ENCODE measurements around the gene CALHM1.

Gene CALHM1

GRCh38 chr10:103451091-103451813 lies 7.4 kb downstream of the CALHM1 start:
- Histone ChIP-seq H3K36me3 (ENCODE audit: control insufficient read depth, insufficient read depth, low read length) (no peaks in the 10 kb centered on the region), H3K4me3 (ENCODE audit: low read depth, low read length) (peak overlapping the region; percentile 39), H3K4me1 (ENCODE audit: control insufficient read depth, insufficient read depth, low read length) (peaks cover 8% of the 10 kb centered on the region), H3K9me3 (ENCODE audit: control insufficient read depth, insufficient read depth, low read length) (no peaks in the 10 kb centered on the region), H3K27me3 (ENCODE audit: control insufficient read depth, insufficient read depth, low read length) (no peaks in the 10 kb centered on the region), H3K9ac (ENCODE audit: low read depth, low read length) (peak overlapping the region; percentile 47)

- no peaks in the 10 kb centered on the region for H3K9me3 ChIP-seq (ENCODE audit: control insufficient read depth, insufficient read depth, low read length)
- H3K9ac ChIP-seq (ENCODE audit: low read depth, low read length): no peak overlapping the region
- no peak overlapping the region for H3K4me3 ChIP-seq (ENCODE audit: low read depth, low read length)
- H3K4me1 ChIP-seq (ENCODE audit: control insufficient read depth, insufficient read depth, low read length): peaks cover 8% of the 10 kb centered on the region
- H3K36me3 ChIP-seq (ENCODE audit: control insufficient read depth, insufficient read depth, low read length): peaks cover 10% of the 10 kb centered on the region
- no peaks in the 10 kb centered on the region for H3K27me3 ChIP-seq (ENCODE audit: control insufficient read depth, insufficient read depth, low read length)
Measured at GRCh38 chr10:103450201-103450695, 8.5 kb downstream of the CALHM1 start.

- H3K36me3 ChIP-seq (ENCODE audit: control insufficient read depth, insufficient read depth, low read length): peaks cover 17% of the 10 kb centered on the region
- peaks cover 8% of the 10 kb centered on the region for H3K4me1 ChIP-seq (ENCODE audit: control insufficient read depth, insufficient read depth, low read length)
- H3K9me3 ChIP-seq (ENCODE audit: control insufficient read depth, insufficient read depth, low read length): no peaks in the 10 kb centered on the region
- H3K4me3 ChIP-seq (ENCODE audit: low read depth, low read length): no peak overlapping the region
- no peak overlapping the region for H3K9ac ChIP-seq (ENCODE audit: low read depth, low read length)
- H3K27me3 ChIP-seq (ENCODE audit: control insufficient read depth, insufficient read depth, low read length): no peaks in the 10 kb centered on the region
Measured at GRCh38 chr10:103449208-103450144, 9.2 kb downstream of the CALHM1 start.

GRCh38 chr10:103448746-103449145 lies 10.0 kb downstream of the CALHM1 start:
- no peaks in the 10 kb centered on the region for H3K27me3 ChIP-seq (ENCODE audit: control insufficient read depth, insufficient read depth, low read length)
- no peak overlapping the region for H3K9ac ChIP-seq (ENCODE audit: low read depth, low read length)
- H3K4me1 ChIP-seq (ENCODE audit: control insufficient read depth, insufficient read depth, low read length): peaks cover 8% of the 10 kb centered on the region
- H3K9me3 ChIP-seq (ENCODE audit: control insufficient read depth, insufficient read depth, low read length): no peaks in the 10 kb centered on the region
- peaks cover 25% of the 10 kb centered on the region for H3K36me3 ChIP-seq (ENCODE audit: control insufficient read depth, insufficient read depth, low read length)
- no peak overlapping the region for H3K4me3 ChIP-seq (ENCODE audit: low read depth, low read length)

GRCh38 chr10:103447187-103447586 lies 11.5 kb downstream of the CALHM1 start:
- Histone ChIP-seq H3K27me3 (ENCODE audit: control insufficient read depth, insufficient read depth, low read length) (no peaks in the 10 kb centered on the region), H3K4me3 (ENCODE audit: low read depth, low read length) (no peak overlapping the region), H3K4me1 (ENCODE audit: control insufficient read depth, insufficient read depth, low read length) (peaks cover 4% of the 10 kb centered on the region), H3K36me3 (ENCODE audit: control insufficient read depth, insufficient read depth, low read length) (peaks cover 40% of the 10 kb centered on the region), H3K9ac (ENCODE audit: low read depth, low read length) (no peak overlapping the region), H3K9me3 (ENCODE audit: control insufficient read depth, insufficient read depth, low read length) (no peaks in the 10 kb centered on the region)

GRCh38 chr10:103445767-103446567 lies 12.7 kb downstream of the CALHM1 start:
- H3K36me3 ChIP-seq (ENCODE audit: control insufficient read depth, insufficient read depth, low read length): peaks cover 52% of the 10 kb centered on the region
- H3K9ac ChIP-seq (ENCODE audit: low read depth, low read length): no peak overlapping the region
- no peaks in the 10 kb centered on the region for H3K9me3 ChIP-seq (ENCODE audit: control insufficient read depth, insufficient read depth, low read length)
- H3K27me3 ChIP-seq (ENCODE audit: control insufficient read depth, insufficient read depth, low read length): no peaks in the 10 kb centered on the region
- peaks cover 2% of the 10 kb centered on the region for H3K4me1 ChIP-seq (ENCODE audit: control insufficient read depth, insufficient read depth, low read length)
- H3K4me3 ChIP-seq (ENCODE audit: low read depth, low read length): no peak overlapping the region

GRCh38 chr10:103445366-103445765 lies 13.3 kb downstream of the CALHM1 start:
- H3K36me3 ChIP-seq (ENCODE audit: control insufficient read depth, insufficient read depth, low read length): peaks cover 56% of the 10 kb centered on the region

GRCh38 chr10:103444478-103444877 lies 14.2 kb downstream of the CALHM1 start:
- H3K4me3 ChIP-seq (ENCODE audit: low read depth, low read length): no peak overlapping the region
- no peaks in the 10 kb centered on the region for H3K4me1 ChIP-seq (ENCODE audit: control insufficient read depth, insufficient read depth, low read length)
- H3K9ac ChIP-seq (ENCODE audit: low read depth, low read length): no peak overlapping the region
- H3K27me3 ChIP-seq (ENCODE audit: control insufficient read depth, insufficient read depth, low read length): no peaks in the 10 kb centered on the region
- no peaks in the 10 kb centered on the region for H3K9me3 ChIP-seq (ENCODE audit: control insufficient read depth, insufficient read depth, low read length)
- H3K36me3 ChIP-seq (ENCODE audit: control insufficient read depth, insufficient read depth, low read length): peaks cover 62% of the 10 kb centered on the region

More at GRCh38 chr10:103445366-103445765, 13.3 kb downstream of the CALHM1 start:
- Histone ChIP-seq H3K9ac (ENCODE audit: low read depth, low read length) (no peak overlapping the region), H3K4me3 (ENCODE audit: low read depth, low read length) (no peak overlapping the region), H3K27me3 (ENCODE audit: control insufficient read depth, insufficient read depth, low read length) (no peaks in the 10 kb centered on the region), H3K4me1 (ENCODE audit: control insufficient read depth, insufficient read depth, low read length) (no peaks in the 10 kb centered on the region), H3K9me3 (ENCODE audit: control insufficient read depth, insufficient read depth, low read length) (no peaks in the 10 kb centered on the region)

- H3K9ac ChIP-seq (ENCODE audit: low read depth, low read length): no peak overlapping the region
- no peaks in the 10 kb centered on the region for H3K4me1 ChIP-seq (ENCODE audit: control insufficient read depth, insufficient read depth, low read length)
- H3K9me3 ChIP-seq (ENCODE audit: control insufficient read depth, insufficient read depth, low read length): no peaks in the 10 kb centered on the region
- H3K27me3 ChIP-seq (ENCODE audit: control insufficient read depth, insufficient read depth, low read length): no peaks in the 10 kb centered on the region
- peaks cover 70% of the 10 kb centered on the region for H3K36me3 ChIP-seq (ENCODE audit: control insufficient read depth, insufficient read depth, low read length)
- H3K4me3 ChIP-seq (ENCODE audit: low read depth, low read length): no peak overlapping the region
Measured at GRCh38 chr10:103443475-103444185, 15.1 kb downstream of the CALHM1 start.

- no peak overlapping the region for H3K9ac ChIP-seq (ENCODE audit: low read depth, low read length)
- no peaks in the 10 kb centered on the region for H3K9me3 ChIP-seq (ENCODE audit: control insufficient read depth, insufficient read depth, low read length)
- peaks cover 80% of the 10 kb centered on the region for H3K36me3 ChIP-seq (ENCODE audit: control insufficient read depth, insufficient read depth, low read length)
- H3K4me1 ChIP-seq (ENCODE audit: control insufficient read depth, insufficient read depth, low read length): no peaks in the 10 kb centered on the region
- H3K27me3 ChIP-seq (ENCODE audit: control insufficient read depth, insufficient read depth, low read length): no peaks in the 10 kb centered on the region
- H3K4me3 ChIP-seq (ENCODE audit: low read depth, low read length): no peak overlapping the region
Measured at GRCh38 chr10:103442031-103442461, 16.7 kb downstream of the CALHM1 start.

GRCh38 chr10:103441611-103442010 lies 17.1 kb downstream of the CALHM1 start:
- Histone ChIP-seq H3K4me3 (ENCODE audit: low read depth, low read length) (no peak overlapping the region), H3K9me3 (ENCODE audit: control insufficient read depth, insufficient read depth, low read length) (no peaks in the 10 kb centered on the region), H3K36me3 (ENCODE audit: control insufficient read depth, insufficient read depth, low read length) (peaks cover 84% of the 10 kb centered on the region), H3K4me1 (ENCODE audit: control insufficient read depth, insufficient read depth, low read length) (no peaks in the 10 kb centered on the region), H3K27me3 (ENCODE audit: control insufficient read depth, insufficient read depth, low read length) (no peaks in the 10 kb centered on the region), H3K9ac (ENCODE audit: low read depth, low read length) (no peak overlapping the region)
